HepG2 (cell line): ENCODE results near the gene ZNF844. TPM values are rescaled to one million over a fixed set of nuclear protein-coding genes. Genes with fewer than 3 reads are reported as not detected.

Experiments
- ATAC-seq: fragments of 200-7000 bp; cut with Tn5 transposase; 3 replicates; pipeline ENCODE4 v1.9.1; 2020; ENCODE audit warnings: mild to moderate bottlenecking, moderate library complexity
- BruUV-seq: library from RNA; stranded (reverse); fragments of 400-500 nt; replicated peaks from 2 replicates; lab custom pipeline; 2021; lab: Mats Ljungman, UMichigan
- CTCF ChIA-PET: fragments of 300-600 bp; formaldehyde crosslinking; extraction: SDS; loops from one replicate; lab custom pipeline; 2021; ENCODE audit warnings: low total read pairs, inconsistent platforms, low intra/inter-chr PET ratio; lab: Yijun Ruan, JAX
- POLR2A ChIA-PET: fragments of 350-600 bp; sonication (Branson Sonifier 250); formaldehyde crosslinking; loops from one replicate; lab custom pipeline; 2020; ENCODE audit warnings: antibody characterized with exemption, inconsistent platforms; lab: Yijun Ruan, JAX
- DNase-seq: peaks from one replicate; pipeline ENCODE4 v3.0.0-alpha.2; 2015; ENCODE audit warnings: low spot score
- FAIRE-seq: peaks from 3 replicates; lab custom pipeline; 2011; peaks lifted over from hg19 to GRCh38; lab: Jason Lieb, UNC
- H2AFZ ChIP-seq: one replicate; pipeline ENCODE4 v1.6.1; 2011; ENCODE audit warnings: low read length, inconsistent platforms
- H3K27ac ChIP-seq: fragments of 300-600 bp; 3 replicates; pipeline ENCODE4 v1.8.0; 2011; ENCODE audit warnings: mixed run types, mild to moderate bottlenecking, mixed read lengths, low read length, inconsistent platforms; ENCODE audit not compliant: insufficient read depth; ENCODE audit errors: extremely low read length
- H3K27me3 ChIP-seq, 2 experiments: fragments of 200-600 bp in 1 of 2; 2 replicates in 1 of 2; 3 replicates in 1 of 2; pipeline versions ENCODE4 v1.6.0 to v1.8.0; 2011; ENCODE audit warnings: low read length in 2 of 2, mild to moderate bottlenecking in 2 of 2, moderate library complexity in 2 of 2, inconsistent platforms in 1 of 2; ENCODE audit not compliant: insufficient read depth in 2 of 2, control insufficient read depth in 1 of 2
- H3K36me3 ChIP-seq, 2 experiments: fragments of 200-600 bp in 1 of 2; replicated peaks in 1 of 2; 2 replicates in 1 of 2; 3 replicates in 1 of 2; pipeline versions ENCODE4 v1.5.1 to v1.8.0; 2011; ENCODE audit warnings: low read length in 2 of 2, inconsistent platforms in 1 of 2; ENCODE audit not compliant: insufficient read depth in 2 of 2, control insufficient read depth in 1 of 2
- H3K4me1 ChIP-seq: 2 replicates; pipeline ENCODE4 v1.5.1; 2012; ENCODE audit warnings: low read length, inconsistent platforms; ENCODE audit not compliant: insufficient read depth
- H3K4me2 ChIP-seq: 2 replicates; pipeline ENCODE4 v1.6.0; 2011; ENCODE audit warnings: low read depth, low read length, inconsistent platforms
- H3K4me3 ChIP-seq, 3 experiments: fragments of 200-600 bp in 1 of 3; sonication (generic), shearing (Covaris generic) in 1 of 3; replicated peaks in 1 of 3; 2 replicates each; pipeline ENCODE4 v1.5.1; 2011 to 2016; ENCODE audit warnings: low read length in 3 of 3, inconsistent platforms in 2 of 3, low read depth in 2 of 3, mild to moderate bottlenecking in 2 of 3, control low read depth in 1 of 3, mixed read lengths in 1 of 3; ENCODE audit not compliant: insufficient read depth in 1 of 3
- H3K79me2 ChIP-seq: one replicate; pipeline ENCODE4 v1.6.1; 2011; ENCODE audit warnings: low read length, inconsistent platforms; ENCODE audit not compliant: insufficient read depth
- H3K9ac ChIP-seq: 2 replicates; pipeline ENCODE4 v1.6.0; 2011; ENCODE audit warnings: mild to moderate bottlenecking, low read depth, low read length, inconsistent platforms; ENCODE audit not compliant: insufficient read depth
- H3K9me3 ChIP-seq: 2 replicates; pipeline ENCODE4 v1.5.1; 2012; ENCODE audit warnings: mild to moderate bottlenecking, low read length
- H4K20me1 ChIP-seq: 2 replicates; pipeline ENCODE4 v1.6.0; 2011; ENCODE audit warnings: inconsistent platforms, mild to moderate bottlenecking, low read length, moderate library complexity; ENCODE audit not compliant: insufficient read depth
- GATAD2A ChIP-seq: IDR thresholded peaks from 2 replicates; pipeline ENCODE4 v1.6.1; 2016
- TBX3 ChIP-seq: fragments of 450-650 bp; IDR thresholded peaks from 2 replicates; pipeline ENCODE4 v1.6.1; 2017; ENCODE audit warnings: antibody characterized with exemption, mild to moderate bottlenecking, inconsistent platforms, borderline replicate concordance
- ZNF143 ChIP-seq: sonication (generic); formaldehyde crosslinking; IDR thresholded peaks from 2 replicates; pipeline ENCODE4 v1.4.0; 2020; ENCODE audit warnings: missing genetic modification reagents
- ZNF780A ChIP-seq: sonication (generic); formaldehyde crosslinking; IDR thresholded peaks from 2 replicates; pipeline ENCODE4 v1.8.0; 2022; ENCODE audit warnings: mild to moderate bottlenecking, missing genetic modification reagents, moderate library complexity
- WGBS: methylation state at CpG from one replicate; pipeline ENCODE4 v1.1.6; 2017; ENCODE audit warnings: low lambda C conversion rate; 5-methylcytosine and 5-hydroxymethylcytosine counted together
- in situ Hi-C: cut with HindIII; loops from 2 replicates; pipeline ENCODE4 v1.10.0; 2017; ENCODE audit warnings: low pct_unique_long_range_greater_than_20kb; ENCODE audit not compliant: extremely low pct_ligation_motif_present
- intact Hi-C: fragments of 100-400 bp; cut with micrococcal nuclease; formaldehyde crosslinking; loops from one replicate; pipeline ENCODE4 v1.10.0; 2022; ENCODE audit not compliant: unreplicated experiment
- polyA plus RNA-seq, 8 experiments: library from polyadenylated mRNA; depleted of rRNA in 3 of 8; stranded (reverse) in 7 of 8; unstranded in 1 of 8; fragments of >200 nt; fragmentation: Illumina TruSeq in 4 of 8; extraction: Trizol in 4 of 8; gene quantifications; 2 replicates each; pipeline versions ENCODE4 v1.2.1 to v1.2.3, GENCODE V29; 2011 to 2016; ENCODE audit warnings: low read depth in 4 of 8, missing spikeins in 1 of 8, mixed read lengths in 1 of 8; ENCODE audit not compliant: insufficient read depth in 1 of 8
- total RNA-seq, 5 experiments: library from RNA; depleted of rRNA; stranded (reverse); fragments of >200 nt; fragmentation: Illumina TruSeq; extraction: Trizol; gene quantifications; 2 replicates each; pipeline ENCODE4 v1.2.3, GENCODE V29; 2016; ENCODE audit warnings: low read depth in 1 of 5
- TF ChIP-seq, protein P1 (sequence below): sonication (generic); formaldehyde crosslinking; IDR thresholded peaks from 2 replicates; pipeline ENCODE4 v1.4.0; 2020; ENCODE audit warnings: missing genetic modification reagents

The ZNF844 gene
- total and polyA plus RNA-seq, 2 of the 13 experiments (the other 11 are each of a cell fraction or from before 2014, with no cell fraction given) = 1.0 to 3.2 TPM

DNA sequence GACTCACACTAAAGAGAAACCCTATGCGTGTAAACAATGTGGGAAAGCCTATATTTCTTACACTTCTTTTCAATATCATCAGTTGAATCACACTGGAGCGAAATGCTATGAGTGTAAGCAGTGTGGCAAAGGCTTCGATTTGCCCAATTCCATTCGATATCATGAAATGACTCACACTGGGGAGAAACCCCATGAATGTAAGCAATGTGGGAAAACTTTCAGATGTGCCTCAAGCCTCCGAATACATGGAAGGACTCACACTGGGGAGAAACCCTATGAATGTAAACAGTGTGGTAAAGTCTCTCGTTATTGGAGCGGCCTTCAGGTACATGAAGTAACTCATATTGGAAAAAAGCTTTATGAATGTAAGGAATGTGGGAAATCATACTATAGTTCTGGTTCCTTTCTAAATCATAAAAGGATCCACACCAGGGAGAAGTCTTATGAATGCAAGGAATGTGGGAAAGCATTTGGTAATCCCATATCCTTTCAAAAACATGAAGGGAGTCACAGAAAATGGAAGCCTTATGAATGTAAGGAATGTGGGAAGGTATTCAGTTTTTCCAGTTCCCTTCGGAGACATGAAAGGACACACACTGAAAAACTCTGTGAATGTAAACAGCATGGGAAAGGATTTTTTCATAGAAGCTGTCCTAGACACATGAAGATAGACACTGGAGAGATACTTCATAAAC, 47.6 kb downstream of the ZNF844 start (continued):
- no peak for TF ChIP-seq ZNF143 (CRISPR knock-in tag)
- TF ChIP-seq GATAD2A = peak; percentile 27; the same call in 1 of the 2 replicates

DNA sequence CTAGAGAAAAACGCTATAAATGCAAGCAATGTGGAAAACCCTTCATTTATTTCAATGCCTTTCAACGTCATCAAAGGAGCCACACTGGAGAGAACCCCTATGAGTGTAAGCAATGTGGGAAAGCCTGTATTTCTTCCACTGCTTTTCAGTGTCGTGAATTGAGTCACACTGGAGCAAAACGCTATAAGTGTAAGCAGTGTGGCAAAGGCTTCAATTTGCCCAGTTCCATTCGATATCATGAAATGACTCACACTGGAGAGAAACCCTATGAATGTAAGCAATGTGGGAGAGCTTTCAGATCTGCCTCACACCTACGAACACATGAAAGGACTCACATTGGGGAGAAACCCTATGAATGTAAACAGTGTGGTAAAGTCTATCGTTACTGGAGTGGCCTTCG, 48.2 kb downstream of the ZNF844 start:
- Histone ChIP-seq H3K79me2 (no peaks in the 10 kb centered on the region), H3K4me1 (peaks cover 46% of the 10 kb centered on the region), H3K4me3 (no peak overlapping the region; a peak in 1 of 6 replicates), H4K20me1 (no peaks in the 10 kb centered on the region), H3K9ac (peak overlapping the region; percentile 35), H3K4me2 (peak overlapping the region; percentile 52), H3K27ac (peak overlapping the region; percentile 27)
- DNase-seq (peak; percentile 61), FAIRE-seq (no peak)
- CTCF ChIA-PET = interaction anchor here (1.2 kb wide), 1 partner anchor 53 kb away, joined by 3 read pairs; no protein-coding TSS in a partner anchor
- in situ Hi-C loops = no loop called here
- no TSS peak for BruUV-seq
- TF ChIP-seq TBX3 = peak; percentile 32; the same call in 1 of the 2 replicates
- TF ChIP-seq ZNF780A (CRISPR knock-in tag) = no peak
- TF ChIP-seq, protein P1, sequence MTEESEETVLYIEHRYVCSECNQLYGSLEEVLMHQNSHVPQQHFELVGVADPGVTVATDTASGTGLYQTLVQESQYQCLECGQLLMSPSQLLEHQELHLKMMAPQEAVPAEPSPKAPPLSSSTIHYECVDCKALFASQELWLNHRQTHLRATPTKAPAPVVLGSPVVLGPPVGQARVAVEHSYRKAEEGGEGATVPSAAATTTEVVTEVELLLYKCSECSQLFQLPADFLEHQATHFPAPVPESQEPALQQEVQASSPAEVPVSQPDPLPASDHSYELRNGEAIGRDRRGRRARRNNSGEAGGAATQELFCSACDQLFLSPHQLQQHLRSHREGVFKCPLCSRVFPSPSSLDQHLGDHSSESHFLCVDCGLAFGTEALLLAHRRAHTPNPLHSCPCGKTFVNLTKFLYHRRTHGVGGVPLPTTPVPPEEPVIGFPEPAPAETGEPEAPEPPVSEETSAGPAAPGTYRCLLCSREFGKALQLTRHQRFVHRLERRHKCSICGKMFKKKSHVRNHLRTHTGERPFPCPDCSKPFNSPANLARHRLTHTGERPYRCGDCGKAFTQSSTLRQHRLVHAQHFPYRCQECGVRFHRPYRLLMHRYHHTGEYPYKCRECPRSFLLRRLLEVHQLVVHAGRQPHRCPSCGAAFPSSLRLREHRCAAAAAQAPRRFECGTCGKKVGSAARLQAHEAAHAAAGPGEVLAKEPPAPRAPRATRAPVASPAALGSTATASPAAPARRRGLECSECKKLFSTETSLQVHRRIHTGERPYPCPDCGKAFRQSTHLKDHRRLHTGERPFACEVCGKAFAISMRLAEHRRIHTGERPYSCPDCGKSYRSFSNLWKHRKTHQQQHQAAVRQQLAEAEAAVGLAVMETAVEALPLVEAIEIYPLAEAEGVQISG = no peak
- TF ChIP-seq, all 625 proteins: peak for 1
- Histone ChIP-seq H3K36me3 (peaks cover 0 to 4% of the 10 kb centered on the region in 2 experiments; a peak in 2 of 5 replicates), H3K9me3 (no peaks in the 10 kb centered on the region), H2AFZ (no peak overlapping the region), H3K27me3 (no peaks in the 10 kb centered on the region)
- WGBS = 59% methylated on average over 8 of the region's 8 CpGs
- POLR2A ChIA-PET = interaction anchor here (1.0 to 1.4 kb wide), 2 partner anchors 10 to 27 kb away, joined by 3 to 4 read pairs; partner anchors contain the start of gene ZNF20
- ATAC-seq = no peak; the same call in 1 of the 3 replicates
- intact Hi-C loops = no loop called here
